Adrenal gland (tissue), 12 donors: ENCODE results near the gene DLG3. TPM values are rescaled to one million over a fixed set of nuclear protein-coding genes. Genes with fewer than 3 reads are reported as not detected.

Experiments
- DNase-seq, 7 donors: peaks; one replicate each; pipeline ENCODE4 v3.0.0-alpha.2; 2019 to 2020
- H3K27ac ChIP-seq, 5 donors: fragments of 200-600 bp; sonication (generic) in 4 of 5; 1 replicate in 3 of 5; 2 replicates in 2 of 5; pipeline versions ENCODE4 v1.5.1 to v1.8.0; 2016 to 2020; ENCODE audit warnings: mild to moderate bottlenecking in 1 of 5
- H3K27me3 ChIP-seq: fragments of 200-600 bp; 2 replicates; pipeline ENCODE4 v1.8.0; 2021
- H3K36me3 ChIP-seq, 2 donors: fragments of 200-600 bp; replicated peaks in 1 of 2; 1 replicate in 1 of 2; 2 replicates in 1 of 2; pipeline versions ENCODE4 v1.5.1 to v1.8.0; 2018 to 2022
- H3K4me1 ChIP-seq, 2 donors: fragments of 200-600 bp; replicated peaks in 1 of 2; 1 replicate in 1 of 2; 2 replicates in 1 of 2; pipeline versions ENCODE4 v1.5.1 to v1.8.0; 2018 to 2021
- H3K4me3 ChIP-seq, 4 donors: fragments of 200-600 bp; sonication (generic) in 3 of 4; one replicate each; pipeline ENCODE4 v1.5.1; 2016 to 2018
- H3K9me3 ChIP-seq, 3 donors: fragments of 200-600 bp; sonication (generic) in 1 of 3; replicated peaks in 1 of 3; 1 replicate in 2 of 3; 2 replicates in 1 of 3; pipeline versions ENCODE4 v1.5.1 to v1.8.0; 2016 to 2021
- CTCF ChIP-seq, 6 experiments: fragments of 450-650 bp in 4 of 6; fragments of 200-600 bp in 2 of 6; sonication (generic) in 1 of 6; IDR thresholded peaks; 1 replicate in 5 of 6; 2 replicates in 1 of 6; pipeline versions ENCODE4 v1.5.1 to v1.8.0; 2016 to 2021; ENCODE audit warnings: antibody characterized with exemption in 6 of 6, mild to moderate bottlenecking in 2 of 6, moderate library complexity in 1 of 6
- POLR2A ChIP-seq, 2 donors: fragments of 450-650 bp; IDR thresholded peaks; one replicate each; pipeline ENCODE4 v1.6.1; 2017; ENCODE audit warnings: antibody characterized with exemption in 2 of 2, mild to moderate bottlenecking in 2 of 2, moderate library complexity in 1 of 2
- WGBS, 4 donors: extraction: QIAGEN DNeasy Blood & Tissue Kit in 2 of 4; methylation state at CpG; one replicate each; pipeline versions ENCODE4 v1.1.5 to v1.1.7; 2013 to 2017; 5-methylcytosine and 5-hydroxymethylcytosine counted together
- intact Hi-C, 2 donors: fragments of 100-400 bp; cut with DNase I; formaldehyde crosslinking; loops; one replicate each; pipeline versions ENCODE4 v1.14.1 to v1.15.0; 2022 to 2023
- polyA plus RNA-seq, 3 donors: library from polyadenylated mRNA; stranded (reverse); fragments of 200-250 nt in 2 of 3; fragments of 350-450 nt in 1 of 3; fragmentation: Illumina TruSeq in 1 of 3; extraction: RNeasy Lipid Tissue Mini Kit (QIAGEN cat#74804) in 1 of 3; gene quantifications; one replicate each; pipeline ENCODE4 v1.2.3, GENCODE V29; 2013 to 2014
- total RNA-seq, 9 donors: library from RNA; depleted of rRNA in 4 of 9; stranded (reverse); fragments of >200 nt in 4 of 9; fragments of 120-200 nt in 1 of 9; fragmentation: NEBNext Ultra II Directional in 1 of 9; extraction: Animal tissue kit (Norgen Biotek cat#: 25700) in 1 of 9; gene quantifications; one replicate each; pipeline versions ENCODE4 v1.1.0 to v1.2.4, GENCODE V29; 2013 to 2023
- donor health status: healthy with polysubstance abuse.
- donor health status: Bipolar disorder and iron deficiency.
- donor health status: DM: yes; HTN: yes; CAD: no.
- donor health status: DM: no; HTN: no; CAD: no.
- donor health status: DM: no; HTN: no; CAD: no.
- donor health status: DM: yes; HTN: yes; CAD: no.

The DLG3 gene
- total and polyA plus RNA-seq, 12 donors, result 5.5 to 33.7 (median 8.5) TPM

DNA sequence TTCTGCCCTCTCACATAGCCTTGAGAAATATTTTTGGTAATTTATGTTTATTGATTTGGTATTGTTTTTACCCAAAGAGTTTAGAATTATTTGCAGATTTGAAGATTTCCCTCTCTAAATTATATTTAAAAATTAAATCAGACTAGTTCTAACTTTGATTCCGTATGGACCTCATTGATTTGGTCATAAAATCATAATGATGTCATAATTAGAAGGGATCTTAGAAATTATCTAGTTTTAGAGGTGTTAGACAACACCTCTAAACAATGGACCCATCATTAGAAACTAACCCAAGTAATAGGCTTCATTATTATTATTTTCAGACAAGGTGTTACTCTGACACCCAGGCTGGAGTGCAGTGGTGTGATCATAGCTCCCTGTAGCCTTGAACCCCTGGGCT is 24.1 kb downstream of the DLG3 start:
- Histone ChIP-seq H3K36me3 (no peaks in the 10 kb centered on the region), H3K27ac (no peak overlapping the region), H3K4me3 (no peak overlapping the region), H3K9me3 (no peaks in the 10 kb centered on the region), H3K4me1 (no peaks in the 10 kb centered on the region), H3K27me3 (no peaks in the 10 kb centered on the region)
- DNase-seq, result no peak
- intact Hi-C loops, result no loop called here
- TF ChIP-seq CTCF (IDR thresholded peaks at IDR 0.05), result no peak
- no peak for TF ChIP-seq POLR2A (IDR thresholded peaks at IDR 0.05)
- WGBS, 4 donors, result 60 to 97% (median 80%) methylated on average over 1 of the region's 1 CpG

DNA sequence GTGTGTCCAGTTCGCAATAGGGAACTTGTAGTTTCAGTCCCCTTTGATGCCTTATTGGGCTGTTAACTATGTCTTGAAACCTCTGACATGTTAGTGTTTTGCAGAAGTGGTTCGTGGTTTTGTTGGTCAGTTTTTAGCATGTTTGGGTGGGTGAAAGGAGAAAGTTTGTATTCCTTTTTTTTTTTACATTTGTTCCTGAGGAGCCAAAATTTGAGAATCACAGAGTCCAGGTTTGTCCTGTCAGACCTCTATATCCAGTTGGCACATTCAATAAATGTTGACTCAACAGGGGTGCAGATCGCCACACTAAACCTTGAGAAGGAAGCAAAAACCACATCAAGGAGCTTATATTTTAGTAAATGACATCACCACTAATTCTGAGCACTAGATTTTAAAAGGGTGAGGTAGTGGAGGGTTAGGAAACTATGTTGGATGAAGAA is 26.2 kb downstream of the DLG3 start:
- Histone ChIP-seq H3K4me1 (no peaks in the 10 kb centered on the region), H3K4me3 (no peak overlapping the region), H3K36me3 (no peaks in the 10 kb centered on the region), H3K9me3 (no peaks in the 10 kb centered on the region), H3K27ac (no peak overlapping the region), H3K27me3 (no peaks in the 10 kb centered on the region)
- 75 to 86% (median 84%) methylated on average over 3 of the region's 3 CpGs for WGBS, 4 donors
- no peak for DNase-seq
- intact Hi-C loops, result no loop called here
- TF ChIP-seq POLR2A (IDR thresholded peaks at IDR 0.05) (no peak), CTCF (IDR thresholded peaks at IDR 0.05) (no peak)

DNA sequence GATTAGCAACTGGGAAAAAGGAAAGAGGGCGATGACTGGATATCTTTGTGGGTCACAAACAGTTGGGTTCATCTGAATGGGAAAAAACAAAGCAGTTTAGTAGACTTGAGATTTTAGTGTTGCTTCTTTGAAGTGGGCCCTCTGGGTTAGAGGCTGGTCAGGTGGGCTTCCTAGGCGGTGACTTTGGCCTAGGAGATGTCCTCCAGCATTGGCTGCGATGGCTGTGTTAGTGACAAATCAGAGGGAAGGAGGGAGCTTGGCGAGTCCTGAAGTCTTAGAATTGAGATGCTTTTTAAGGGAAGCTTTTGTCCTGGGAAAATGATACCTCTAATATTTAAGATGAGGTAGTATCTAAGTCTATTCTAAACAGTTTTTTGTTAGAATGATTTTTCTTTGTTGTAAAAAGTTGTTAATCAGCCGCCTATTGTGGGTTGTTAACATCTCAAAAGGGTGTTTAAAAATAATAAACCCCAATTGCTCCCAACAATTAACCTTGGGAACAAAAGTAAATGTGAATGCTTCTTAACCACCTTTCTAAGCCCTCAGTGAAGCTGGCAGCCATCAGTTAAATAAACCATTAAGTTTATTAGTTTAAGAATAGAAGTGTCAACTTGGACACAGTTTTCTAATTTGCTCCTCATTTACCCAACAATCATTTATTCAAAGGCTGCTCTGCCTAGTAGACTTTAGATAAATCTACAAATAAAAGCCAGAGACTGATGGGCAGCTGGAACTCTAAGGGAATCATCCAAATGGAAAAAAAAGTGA is 31.7 kb downstream of the DLG3 start:
- Histone ChIP-seq H3K36me3 (no peaks in the 10 kb centered on the region), H3K4me1 (no peaks in the 10 kb centered on the region), H3K9me3 (no peaks in the 10 kb centered on the region), H3K27ac (no peak overlapping the region), H3K4me3 (no peak overlapping the region), H3K27me3 (no peaks in the 10 kb centered on the region)
- intact Hi-C loops, result no loop called here
- TF ChIP-seq POLR2A (IDR thresholded peaks at IDR 0.05) (no peak), CTCF (IDR thresholded peaks at IDR 0.05) (no peak)
- 67 to 98% (median 82%) methylated on average over 4 to 5 of the region's 5 CpGs for WGBS, 4 donors
- DNase-seq, result no peak

DNA sequence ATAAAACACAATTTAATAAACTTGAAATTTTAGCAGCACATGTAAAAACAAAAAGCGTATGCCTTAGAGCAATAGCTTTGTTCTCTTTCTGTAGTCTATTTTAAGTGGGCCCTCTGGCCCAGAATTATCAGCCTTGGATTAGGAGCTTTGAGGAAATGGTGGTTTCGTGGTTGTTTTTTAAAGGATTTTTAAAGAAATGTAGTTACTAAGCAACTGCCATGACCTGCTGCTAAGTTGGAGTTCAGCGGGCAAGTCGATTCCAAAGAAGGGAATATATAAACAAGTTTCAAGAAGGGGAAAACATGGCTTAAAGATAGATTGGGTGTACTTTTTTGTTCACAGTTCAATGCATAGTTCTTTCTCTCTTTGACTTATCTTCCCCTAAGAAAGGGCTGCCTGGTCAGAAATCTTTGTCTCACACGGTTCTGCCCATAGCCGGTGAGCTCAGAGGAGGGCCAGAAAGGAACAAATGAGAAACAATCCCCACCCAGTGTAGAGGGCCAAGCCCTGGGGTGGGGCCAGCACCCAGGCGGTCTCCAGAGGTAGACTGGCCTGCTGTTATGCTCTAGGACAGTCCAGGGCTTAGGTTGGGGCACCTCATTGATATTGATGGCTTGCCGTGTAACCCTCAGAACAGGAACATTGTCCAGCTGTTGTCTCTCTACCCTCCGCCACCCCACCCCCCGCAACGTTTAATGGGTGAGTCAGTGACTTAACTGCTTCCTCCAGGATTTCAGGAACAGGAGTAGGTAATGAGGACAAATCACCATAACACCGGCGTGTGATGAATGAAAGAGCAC is 32.5 kb downstream of the DLG3 start:
- Histone ChIP-seq H3K4me3 (no peak overlapping the region), H3K27me3 (no peaks in the 10 kb centered on the region), H3K9me3 (no peaks in the 10 kb centered on the region), H3K4me1 (no peaks in the 10 kb centered on the region), H3K27ac (peak overlapping the region in 1 of 5 donors; percentile 0), H3K36me3 (no peaks in the 10 kb centered on the region)
- intact Hi-C loops, result no loop called here
- 43 to 69% (median 63%) methylated on average over 10 to 13 of the region's 13 CpGs for WGBS, 4 donors
- no peak for TF ChIP-seq CTCF (IDR thresholded peaks at IDR 0.05)
- no peak for TF ChIP-seq POLR2A (IDR thresholded peaks at IDR 0.05)
- DNase-seq, result peak in 1 of 7 donors; percentile 54
